Ishikawa (cell line): ENCODE measurements around the gene GPR161.

ENCODE experiments used
- EP300 ChIP-seq: IDR thresholded peaks from 2 replicates; pipeline ENCODE4 v1.6.1; 2012; ENCODE audit warnings: borderline replicate concordance
- FOXM1 ChIP-seq: IDR thresholded peaks from 2 replicates; pipeline ENCODE4 v1.6.1; 2012; ENCODE audit warnings: low read depth, borderline replicate concordance
- NFIC ChIP-seq: IDR thresholded peaks from 2 replicates; pipeline ENCODE4 v1.6.1; 2012
- RAD21 ChIP-seq: IDR thresholded peaks from 2 replicates; pipeline ENCODE4 v1.6.1; 2012; ENCODE audit warnings: low read depth
- REST ChIP-seq: IDR thresholded peaks from 2 replicates; pipeline ENCODE4 v1.6.1; 2012; ENCODE audit warnings: low read depth, mild to moderate bottlenecking
- TAF1 ChIP-seq: IDR thresholded peaks from 2 replicates; pipeline ENCODE4 v1.6.1; 2012; ENCODE audit warnings: low read depth, mild to moderate bottlenecking
- USF1 ChIP-seq: IDR thresholded peaks from 2 replicates; pipeline ENCODE4 v1.6.1; 2012
- YY1 ChIP-seq: IDR thresholded peaks from 2 replicates; pipeline ENCODE4 v1.6.1; 2012; ENCODE audit warnings: low read depth

GRCh38 chr1:168135921-168136708, 615 bp downstream of the GPR161 start:
- TF ChIP-seq NFIC (no peak), EP300 (no peak), REST (no peak), FOXM1 (no peak), YY1 (no peak), RAD21 (no peak), TAF1 (no peak), USF1 (no peak)
